Activated CD4-positive, alpha-beta memory T cell treated with anti-CD3 and anti-CD28 coated beads, Interleukin-2, amount 10 ng/mL, durations not matched to agents 7 days and 5 days (primary cell): ENCODE data around the gene IRF2BPL. TPM values are rescaled to one million over a fixed set of nuclear protein-coding genes. Genes with fewer than 3 reads are reported as not detected.
"Not testable (repeated sequence)": the region's sequence is repeated elsewhere in the genome, so short reads cannot be mapped to it uniquely, and the experiment has no call there.

ENCODE experiments used
- CTCF ChIA-PET: fragments of 350-600 bp; sonication (Branson Sonifier 250); formaldehyde crosslinking; loops from one replicate; lab custom pipeline; 2021; ENCODE audit warnings: antibody characterized with exemption, inconsistent platforms; lab: Charles Lee
- POLR2A ChIA-PET: fragments of 350-600 bp; sonication (Branson Sonifier 250); formaldehyde crosslinking; loops from one replicate; lab custom pipeline; 2021; ENCODE audit warnings: antibody characterized with exemption; lab: Charles Lee
- DNase-seq: peaks from one replicate; pipeline ENCODE4 v3.0.0-alpha.2; 2020
- H3K27ac Mint-ChIP-seq: one replicate; pipeline ENCODE4 v1.8.0; 2021; ENCODE audit warnings: mild to moderate bottlenecking, mixed read lengths
- H3K27me3 Mint-ChIP-seq: one replicate; pipeline ENCODE4 v1.8.0; 2021; ENCODE audit warnings: mixed read lengths
- H3K36me3 Mint-ChIP-seq: one replicate; pipeline ENCODE4 v1.8.0; 2021; ENCODE audit warnings: low read depth, mixed read lengths
- H3K4me1 Mint-ChIP-seq: one replicate; pipeline ENCODE4 v1.8.0; 2021; ENCODE audit warnings: mixed read lengths
- H3K4me3 Mint-ChIP-seq: one replicate; pipeline ENCODE4 v1.8.0; 2021; ENCODE audit warnings: mild to moderate bottlenecking, mixed read lengths
- H3K9me3 Mint-ChIP-seq: one replicate; pipeline ENCODE4 v1.8.0; 2021; ENCODE audit warnings: mixed read lengths
- total RNA-seq, 2 experiments: library from RNA; stranded (reverse); gene quantifications; one replicate each; pipeline ENCODE4 v1.2.3, GENCODE V29; 2021

Gene IRF2BPL
- total RNA-seq, 2 experiments from 2014 or later = 39.0 to 39.3 TPM

DNA sequence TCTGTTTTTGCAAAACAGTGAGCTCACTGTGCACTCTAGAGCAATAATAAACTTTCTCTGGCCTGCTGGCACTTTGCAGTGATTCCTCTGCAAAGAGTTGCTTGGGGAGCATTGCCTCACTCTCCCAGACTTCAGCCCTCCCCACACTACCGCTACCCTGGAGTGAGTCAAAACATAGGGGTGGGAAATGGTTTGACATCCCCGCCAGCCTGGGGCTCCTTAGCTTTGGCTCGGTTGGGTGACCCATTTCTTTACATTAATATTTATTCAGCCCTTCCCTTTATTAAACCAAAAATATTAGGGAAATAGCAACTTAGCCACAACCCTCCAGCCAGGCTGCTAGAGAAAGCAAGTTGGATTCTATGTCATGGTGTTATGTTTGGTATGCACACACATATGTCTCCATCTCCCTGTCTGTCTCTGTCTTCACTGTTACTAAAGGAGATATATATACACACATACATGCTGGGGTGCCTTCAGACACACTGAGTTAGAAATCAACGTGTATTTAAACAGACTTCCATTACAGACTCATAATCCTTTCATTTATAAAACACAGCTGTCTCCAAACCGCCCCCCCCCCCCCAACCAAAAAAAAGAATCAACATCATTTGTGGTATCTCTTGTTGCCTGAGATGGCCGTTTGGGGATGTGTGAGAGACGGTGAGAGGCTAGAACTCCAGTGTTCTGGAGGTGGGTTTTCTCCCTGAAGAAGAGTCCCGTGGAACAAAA, 3.4 kb upstream of the IRF2BPL start:
- Mint-ChIP-seq H3K4me1 (peaks cover 62% of the 10 kb centered on the region), H3K4me3 (peak overlapping the region; percentile 85), H3K27me3 (no peaks in the 10 kb centered on the region), H3K9me3 (no peaks in the 10 kb centered on the region), H3K36me3 (peaks cover 13% of the 10 kb centered on the region), H3K27ac (peak overlapping the region; percentile 94)
- ChIA-PET CTCF (interaction anchor here (0.7 to 4.2 kb wide), 6 partner anchors 16 to 76 kb away, joined by 3 to 18 read pairs (median 4); no protein-coding TSS in a partner anchor), POLR2A (interaction anchor here (0.7 to 13.6 kb wide), 11 partner anchors 8 to 123 kb away, joined by 3 to 229 read pairs (median 3); no protein-coding TSS in a partner anchor)
- no peak for DNase-seq

DNA sequence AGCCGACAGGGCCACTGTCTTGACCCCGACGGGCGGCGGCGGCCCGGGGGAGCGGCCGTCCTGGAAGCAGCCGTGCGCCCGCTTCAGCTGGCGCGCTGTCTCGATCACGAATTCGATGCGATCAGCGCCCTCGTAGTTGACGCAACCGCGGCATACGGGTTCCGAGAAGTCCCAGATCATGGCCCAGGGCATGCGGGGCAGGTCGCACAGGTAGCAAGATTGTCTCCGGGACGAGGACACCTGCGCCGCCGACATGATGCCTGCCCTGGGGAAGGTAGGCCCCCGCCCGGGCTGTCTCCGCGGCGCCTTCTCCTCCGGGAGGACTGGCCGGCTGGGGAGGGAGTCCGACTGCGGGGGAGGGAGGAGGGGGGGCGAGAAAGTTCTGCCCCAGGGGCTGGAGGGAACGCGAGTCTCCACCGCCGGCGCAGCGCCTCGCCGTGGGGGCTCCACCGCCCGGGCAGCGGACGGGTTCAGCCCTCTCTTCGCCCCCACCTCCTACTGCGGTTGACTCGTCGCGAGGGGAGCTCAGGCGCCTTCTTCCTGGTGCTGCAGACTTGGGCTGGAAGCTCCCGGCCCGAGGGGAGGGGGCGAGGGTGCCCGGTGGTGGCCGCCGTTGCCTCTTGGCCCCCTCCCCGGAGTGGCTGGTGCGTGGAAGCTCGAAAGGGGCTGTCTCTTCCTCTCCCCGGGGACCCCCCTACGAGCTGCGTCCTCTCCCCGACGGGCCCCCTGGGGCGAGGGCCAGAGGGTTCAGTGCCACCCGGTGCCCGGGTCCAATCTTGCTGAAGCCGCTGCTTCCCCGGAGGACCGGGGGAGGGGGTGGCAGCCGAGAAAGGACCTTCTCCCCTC, 747 bp downstream of the IRF2BPL start:
- Mint-ChIP-seq H3K27me3 (no peaks in the 10 kb centered on the region), H3K36me3 (peaks cover 43% of the 10 kb centered on the region), H3K9me3 (no peaks in the 10 kb centered on the region), H3K27ac (peak overlapping the region; percentile 89), H3K4me1 (peaks cover 64% of the 10 kb centered on the region), H3K4me3 (peak overlapping the region; percentile 88)
- POLR2A ChIA-PET = interaction anchor here (0.8 to 13.6 kb wide), 18 partner anchors 14 to 119 kb away, joined by 3 to 229 read pairs (median 6); no protein-coding TSS in a partner anchor
- DNase-seq = peak; percentile 71
- CTCF ChIA-PET = interaction anchor here (0.9 to 3.9 kb wide), 9 partner anchors 12 to 114 kb away, joined by 3 to 28 read pairs (median 5); no protein-coding TSS in a partner anchor

DNA sequence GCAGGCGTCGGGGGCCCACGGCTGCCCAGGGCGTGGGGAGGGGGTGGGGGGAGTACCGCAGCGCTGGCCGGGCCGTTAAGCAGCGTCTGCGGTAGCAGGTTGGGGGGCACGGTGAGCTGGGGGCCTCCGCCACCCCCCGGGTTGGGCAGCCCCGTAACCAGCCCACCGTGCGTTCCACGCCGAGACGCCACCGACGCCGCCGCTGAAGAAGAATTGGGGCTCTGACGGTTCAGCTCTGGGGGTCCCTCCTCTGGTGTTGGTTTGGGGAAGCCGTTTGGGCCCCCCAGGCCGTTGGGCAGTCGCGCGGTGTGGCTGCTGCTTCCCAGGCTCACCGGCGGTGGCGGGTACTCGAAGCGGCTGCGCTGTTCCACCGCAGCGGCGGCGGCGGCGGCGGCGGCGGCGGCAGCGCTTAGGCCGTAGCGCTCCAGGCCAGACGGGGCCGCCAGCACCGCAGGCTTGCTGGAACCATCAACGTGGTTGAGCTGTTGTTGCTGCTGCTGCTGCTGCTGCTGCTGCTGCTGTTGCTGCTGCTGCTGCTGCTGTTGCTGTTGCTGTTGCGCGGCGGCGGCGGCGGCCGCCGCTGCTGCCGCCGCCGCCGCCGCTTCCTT, 1.5 kb downstream of the IRF2BPL start:
- ChIA-PET CTCF (interaction anchor here (1.1 to 3.9 kb wide), 5 partner anchors 13 to 114 kb away, joined by 3 to 28 read pairs (median 11); no protein-coding TSS in a partner anchor), POLR2A (interaction anchor here (0.6 to 13.6 kb wide), 17 partner anchors 14 to 118 kb away, joined by 3 to 229 read pairs (median 5); no protein-coding TSS in a partner anchor)
- peak overlapping the region; percentile 88 for H3K4me3 Mint-ChIP-seq
- H3K27ac Mint-ChIP-seq = peak overlapping the region; percentile 89
- no peaks in the 10 kb centered on the region for H3K9me3 Mint-ChIP-seq
- DNase-seq = peak; percentile 61
- H3K27me3 Mint-ChIP-seq = no peaks in the 10 kb centered on the region
- H3K4me1 Mint-ChIP-seq = peaks cover 64% of the 10 kb centered on the region
- peaks cover 44% of the 10 kb centered on the region for H3K36me3 Mint-ChIP-seq

DNA sequence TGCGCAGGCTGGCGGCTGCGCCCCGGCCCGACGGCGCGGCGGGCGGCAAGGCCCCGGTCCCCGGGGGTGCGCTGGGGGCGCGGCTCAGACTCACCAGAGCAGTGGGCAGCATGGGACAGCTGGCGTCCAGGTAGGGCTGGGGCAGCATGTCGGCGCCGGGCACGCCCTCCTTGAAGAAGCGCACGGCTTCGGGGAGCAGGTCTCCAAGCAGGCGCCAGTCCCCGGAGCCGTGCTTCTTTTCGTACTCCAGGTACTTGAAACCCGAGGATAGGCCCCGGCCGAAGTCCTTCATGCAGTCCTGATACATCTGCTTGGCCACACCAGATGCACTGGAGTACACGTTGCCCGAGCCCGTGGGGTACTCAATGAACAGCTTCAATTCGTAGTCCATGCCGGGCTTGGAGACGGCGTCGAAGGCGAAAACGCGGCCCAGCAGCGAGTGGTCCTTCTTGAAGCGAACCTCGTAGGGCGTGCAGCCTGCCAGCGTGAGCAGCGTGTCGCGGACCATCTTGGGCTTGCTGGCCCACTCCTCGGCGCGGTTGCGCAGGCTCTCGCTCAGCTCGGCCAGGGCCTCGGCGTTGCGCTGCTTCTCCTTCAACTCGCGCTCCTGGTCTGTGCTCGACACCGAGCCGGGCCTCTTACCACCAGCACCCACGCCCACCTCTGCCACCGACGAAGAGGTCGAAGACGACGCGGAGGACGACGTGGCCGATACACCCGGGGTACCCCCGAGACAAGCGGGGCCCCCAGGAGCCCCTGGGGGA, 2.2 kb downstream of the IRF2BPL start:
- H3K4me1 Mint-ChIP-seq = peaks cover 64% of the 10 kb centered on the region
- peaks cover 40% of the 10 kb centered on the region for H3K36me3 Mint-ChIP-seq

DNA sequence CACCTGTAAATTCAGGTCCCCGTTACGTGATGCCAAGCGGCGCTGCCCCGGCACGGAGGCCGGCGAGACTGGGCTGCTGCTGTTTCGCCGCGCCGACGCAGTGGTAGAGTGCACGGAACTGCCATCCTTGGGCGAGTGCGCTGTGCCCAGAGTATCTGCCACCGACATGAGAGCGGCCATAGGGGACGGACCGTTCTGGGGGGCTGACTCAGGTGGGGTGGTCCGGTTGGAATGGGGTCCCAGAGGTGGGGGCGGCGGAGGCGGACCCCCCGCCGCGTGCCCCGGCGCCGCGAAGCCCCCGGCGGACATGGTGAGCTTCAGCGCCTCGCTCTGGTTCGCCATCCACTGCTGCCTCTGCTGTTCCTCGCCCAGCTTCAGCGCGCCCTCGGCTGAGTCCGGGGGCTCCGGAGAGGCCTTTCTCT, 2.8 kb downstream of the IRF2BPL start:
- peak overlapping the region; percentile 63 for H3K27ac Mint-ChIP-seq
- POLR2A ChIA-PET = interaction anchor here (1.6 to 13.6 kb wide), 7 partner anchors 8 to 112 kb away, joined by 3 to 229 read pairs (median 26); no protein-coding TSS in a partner anchor
- H3K9me3 Mint-ChIP-seq = no peaks in the 10 kb centered on the region
- no peaks in the 10 kb centered on the region for H3K27me3 Mint-ChIP-seq
- CTCF ChIA-PET = interaction anchor here (0.5 to 2.6 kb wide), 2 partner anchors 112 to 1716 kb away, joined by 4 to 11 read pairs; no protein-coding TSS in a partner anchor
- H3K36me3 Mint-ChIP-seq = peaks cover 37% of the 10 kb centered on the region
- H3K4me1 Mint-ChIP-seq = peaks cover 62% of the 10 kb centered on the region
- no peak for DNase-seq
- peak overlapping the region; percentile 68 for H3K4me3 Mint-ChIP-seq

More for the DNA sequence above, 2.2 kb downstream of the IRF2BPL start:
- H3K27ac Mint-ChIP-seq = peak overlapping the region; percentile 80
- CTCF ChIA-PET = interaction anchor here (1.1 to 3.9 kb wide), 3 partner anchors 28 to 113 kb away, joined by 3 to 23 read pairs (median 11); no protein-coding TSS in a partner anchor
- no peak for DNase-seq
- no peaks in the 10 kb centered on the region for H3K9me3 Mint-ChIP-seq
- POLR2A ChIA-PET = interaction anchor here (0.6 to 13.6 kb wide), 10 partner anchors 15 to 113 kb away, joined by 3 to 229 read pairs (median 13); no protein-coding TSS in a partner anchor
- H3K27me3 Mint-ChIP-seq = no peaks in the 10 kb centered on the region
- H3K4me3 Mint-ChIP-seq = peak overlapping the region; percentile 80

DNA sequence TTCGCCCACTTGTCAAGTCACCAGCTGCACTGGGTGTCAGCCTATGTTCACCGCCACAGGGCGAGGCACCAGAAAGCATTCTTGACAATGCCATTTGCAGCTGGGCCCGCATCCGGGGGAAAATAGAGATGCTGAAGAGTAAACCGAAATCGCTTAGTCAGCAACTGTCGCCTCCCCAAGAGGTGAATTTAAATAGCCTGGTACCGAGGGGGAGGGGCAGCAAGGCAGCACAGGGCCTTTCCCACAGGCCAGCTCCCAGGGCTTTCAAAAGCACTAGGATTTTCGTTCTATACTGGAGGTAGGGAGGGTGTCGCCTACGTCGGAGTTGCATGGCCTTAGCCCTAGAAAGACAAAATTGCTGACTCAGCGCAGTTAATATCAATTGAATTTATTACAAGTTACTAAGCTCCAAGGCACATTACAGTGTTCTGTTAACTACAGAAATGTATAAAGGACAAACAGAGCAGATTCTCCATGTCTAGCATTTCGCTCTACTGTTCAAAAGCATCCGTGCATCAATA, 4.3 kb downstream of the IRF2BPL start:
- POLR2A ChIA-PET = interaction anchor here (0.9 to 13.6 kb wide), 9 partner anchors 9 to 68 kb away, joined by 3 to 229 read pairs (median 7); no protein-coding TSS in a partner anchor
- peaks cover 51% of the 10 kb centered on the region for H3K4me1 Mint-ChIP-seq

DNA sequence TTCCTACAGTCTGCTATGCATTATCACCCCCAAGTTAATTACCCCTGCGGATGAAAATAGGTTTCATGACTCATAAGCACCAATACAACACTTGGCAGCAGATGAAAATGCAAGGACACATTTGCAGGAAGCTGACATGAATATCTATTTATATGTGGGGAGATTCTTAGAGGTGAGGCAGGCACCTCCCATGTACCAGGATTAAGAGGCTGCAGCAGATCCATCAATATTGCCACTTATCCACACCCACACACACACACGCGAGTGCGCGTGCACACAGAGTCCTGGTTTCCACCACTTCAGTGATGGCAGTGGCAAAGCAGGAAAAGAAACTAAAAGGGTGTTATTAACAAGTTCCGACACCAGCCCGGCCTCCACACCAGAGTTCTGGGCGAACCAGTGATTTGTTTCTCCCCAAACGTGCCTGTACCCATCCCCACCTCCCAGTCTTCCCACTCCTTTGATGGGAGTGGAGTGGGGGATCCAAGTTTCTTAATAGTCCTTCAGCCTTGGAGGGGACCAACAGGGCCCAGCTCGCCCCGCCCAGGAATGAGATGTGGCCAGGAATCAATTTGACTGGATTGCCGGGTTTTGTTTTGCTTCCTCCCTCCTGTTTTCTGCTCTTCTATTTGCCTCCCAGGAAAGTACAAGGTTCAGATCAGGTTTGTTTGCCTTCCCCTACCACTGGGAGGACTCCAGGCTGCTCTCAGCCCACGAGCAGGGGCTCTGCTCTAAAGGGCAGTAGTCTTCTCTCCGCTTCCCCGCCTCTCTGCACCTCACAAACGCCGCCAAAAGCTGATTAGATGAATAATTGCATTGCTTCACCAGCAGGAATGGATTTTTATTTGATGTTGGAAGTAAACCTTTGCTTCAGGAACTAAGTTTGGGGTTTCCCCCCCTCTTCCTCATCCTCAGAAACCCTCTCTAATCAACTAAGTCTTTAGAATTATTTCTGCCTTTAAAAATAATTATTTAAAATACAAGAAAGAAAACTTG, 5.2 kb downstream of the IRF2BPL start:
- Mint-ChIP-seq H3K27ac (peak overlapping the region; percentile 84), H3K27me3 (no peaks in the 10 kb centered on the region), H3K36me3 (peaks cover 31% of the 10 kb centered on the region), H3K9me3 (no peaks in the 10 kb centered on the region), H3K4me3 (peak overlapping the region; percentile 61), H3K4me1 (peaks cover 46% of the 10 kb centered on the region)
- ChIA-PET CTCF (interaction anchor here (0.7 to 4.0 kb wide), 17 partner anchors 11 to 150 kb away, joined by 3 to 32 read pairs (median 4); no protein-coding TSS in a partner anchor), POLR2A (interaction anchor here (0.8 to 13.6 kb wide), 11 partner anchors 10 to 76 kb away, joined by 3 to 229 read pairs (median 6); no protein-coding TSS in a partner anchor)
- peak; percentile 38 for DNase-seq

More for the DNA sequence above, 4.3 kb downstream of the IRF2BPL start:
- Mint-ChIP-seq H3K4me3 (peak overlapping the region; percentile 69), H3K9me3 (no peaks in the 10 kb centered on the region), H3K27ac (peak overlapping the region; percentile 84), H3K27me3 (no peaks in the 10 kb centered on the region), H3K36me3 (peaks cover 35% of the 10 kb centered on the region)
- peak; percentile 90 for DNase-seq
- CTCF ChIA-PET = interaction anchor here (0.7 to 4.0 kb wide), 20 partner anchors 10 to 158 kb away, joined by 3 to 32 read pairs (median 4); no protein-coding TSS in a partner anchor

DNA sequence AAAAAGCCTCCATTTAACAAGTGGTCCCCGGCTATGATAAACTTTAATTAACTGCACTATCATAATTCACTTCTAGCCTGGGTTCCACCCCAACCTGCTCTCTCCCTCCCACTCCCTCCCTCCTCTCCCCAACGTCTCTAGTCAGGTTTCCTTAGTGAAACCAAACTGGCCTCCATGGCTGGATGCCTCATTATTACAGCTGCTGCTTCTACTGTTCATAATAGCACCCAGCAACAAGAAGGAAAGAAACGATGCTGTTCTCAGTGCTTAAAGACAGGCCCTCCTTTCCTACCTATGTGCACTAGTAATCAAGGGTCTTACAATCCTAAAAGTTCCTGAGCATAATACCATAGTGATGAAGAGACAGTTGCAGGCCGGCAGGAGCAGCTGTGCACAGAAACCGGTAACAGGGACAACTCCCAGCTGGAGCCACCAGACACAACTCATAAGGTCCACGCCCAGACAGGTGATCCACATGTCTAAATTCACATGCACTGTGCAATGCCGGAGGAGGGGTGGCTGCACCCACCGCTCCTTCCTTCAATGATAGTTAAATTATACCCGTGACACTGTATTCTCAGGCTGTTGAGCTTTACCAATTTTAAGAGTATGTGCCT, 6.2 kb downstream of the IRF2BPL start:
- peak overlapping the region; percentile 84 for H3K27ac Mint-ChIP-seq
- CTCF ChIA-PET = interaction anchor here (1.6 to 4.0 kb wide), 4 partner anchors 47 to 111 kb away, joined by 3 to 32 read pairs (median 11); no protein-coding TSS in a partner anchor
- H3K36me3 Mint-ChIP-seq = peaks cover 31% of the 10 kb centered on the region
- H3K4me3 Mint-ChIP-seq = no peak overlapping the region
- POLR2A ChIA-PET = interaction anchor here (0.7 to 13.6 kb wide), 9 partner anchors 10 to 75 kb away, joined by 3 to 229 read pairs (median 5); no protein-coding TSS in a partner anchor
- peaks cover 46% of the 10 kb centered on the region for H3K4me1 Mint-ChIP-seq
- no peaks in the 10 kb centered on the region for H3K27me3 Mint-ChIP-seq
- no peaks in the 10 kb centered on the region for H3K9me3 Mint-ChIP-seq
- peak; percentile 38 for DNase-seq

DNA sequence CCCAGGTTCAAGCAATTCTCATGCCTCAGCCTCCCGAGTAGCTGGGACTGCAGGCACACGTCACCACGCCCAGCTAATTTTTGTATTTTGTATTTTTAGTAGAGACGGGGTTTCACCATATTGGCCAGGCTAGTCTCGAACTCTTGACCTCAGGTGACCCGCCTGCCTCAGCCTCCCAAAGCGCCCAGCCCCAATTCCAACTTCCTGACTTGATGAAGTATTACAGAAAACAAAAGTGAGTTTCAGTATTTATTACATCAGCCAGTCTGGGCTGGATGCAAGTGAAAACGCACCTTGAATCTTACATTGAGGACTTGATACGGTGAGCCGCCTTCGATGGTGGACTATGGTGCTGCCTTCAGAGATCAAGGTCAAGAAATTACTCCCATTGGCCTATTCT, 7.1 kb downstream of the IRF2BPL start:
- H3K4me1 Mint-ChIP-seq = peaks cover 46% of the 10 kb centered on the region
- not testable (repeated sequence) for H3K4me3 Mint-ChIP-seq, DNase-seq, H3K27me3 Mint-ChIP-seq, H3K9me3 Mint-ChIP-seq
- H3K27ac Mint-ChIP-seq = peak overlapping the region; percentile 40
- ChIA-PET POLR2A (interaction anchor here (0.9 to 13.6 kb wide), 2 partner anchors 11 to 20 kb away, joined by 3 to 229 read pairs; no protein-coding TSS in a partner anchor), CTCF (interaction anchor here (1.6 to 4.0 kb wide), 2 partner anchors 48 to 108 kb away, joined by 7 to 32 read pairs; no protein-coding TSS in a partner anchor)
- H3K36me3 Mint-ChIP-seq = peaks cover 28% of the 10 kb centered on the region
